Upper lobe of left lung (tissue), 6 donors: Measurements from ENCODE around the gene NOC4L. TPM values are rescaled to one million over a fixed set of nuclear protein-coding genes. Genes with fewer than 3 reads are reported as not detected.

Source experiments
- ATAC-seq, 2 donors: fragments of 200-7000 bp; cut with Tn5 transposase; one replicate each; pipeline ENCODE4 v1.9.1; 2022; ENCODE audit warnings: mild to moderate bottlenecking in 2 of 2, moderate library complexity in 2 of 2; ENCODE audit not compliant: low FRiP score in 2 of 2
- DNase-seq, 2 donors: peaks; one replicate each; pipeline ENCODE4 v3.0.0-alpha.2; 2019 to 2020
- H3K27ac ChIP-seq, 4 donors: fragments of 200-600 bp; sonication (generic); one replicate each; pipeline ENCODE4 v1.5.1; 2016 to 2019
- H3K27me3 ChIP-seq, 4 donors: fragments of 200-600 bp; sonication (generic); one replicate each; pipeline ENCODE4 v1.5.1; 2017 to 2019
- H3K36me3 ChIP-seq, 4 donors: fragments of 200-600 bp; sonication (generic); one replicate each; pipeline ENCODE4 v1.5.1; 2016 to 2019
- H3K4me1 ChIP-seq, 4 donors: fragments of 200-600 bp; sonication (generic); one replicate each; pipeline ENCODE4 v1.5.1; 2018 to 2019
- H3K4me3 ChIP-seq, 4 donors: fragments of 200-600 bp; sonication (generic); one replicate each; pipeline ENCODE4 v1.5.1; 2017 to 2019; ENCODE audit warnings: mild to moderate bottlenecking in 2 of 4, moderate library complexity in 1 of 4
- H3K9me3 ChIP-seq, 4 donors: fragments of 200-600 bp; sonication (generic); one replicate each; pipeline ENCODE4 v1.5.1; 2018 to 2019
- EP300 ChIP-seq, 4 donors: sonication (generic); formaldehyde crosslinking; IDR thresholded peaks; one replicate each; pipeline ENCODE4 v1.5.1; 2017; ENCODE audit warnings: antibody characterized with exemption in 4 of 4, control low read depth in 2 of 4
- POLR2A ChIP-seq, 4 donors: fragments of 450-650 bp; IDR thresholded peaks; one replicate each; pipeline ENCODE4 v1.5.1; 2016 to 2017; ENCODE audit warnings: antibody characterized with exemption in 4 of 4, mild to moderate bottlenecking in 2 of 4
- POLR2AphosphoS5 ChIP-seq, 2 donors: sonication (generic); formaldehyde crosslinking; IDR thresholded peaks; one replicate each; pipeline ENCODE4 v1.5.1; 2017; ENCODE audit warnings: antibody characterized with exemption in 2 of 2
- WGBS, 2 donors: methylation state at CpG; one replicate each; pipeline ENCODE4 v1.1.5; 2017 to 2018; 5-methylcytosine and 5-hydroxymethylcytosine counted together
- total RNA-seq, 6 donors: library from RNA; depleted of rRNA in 4 of 6; stranded (reverse); fragments of >200 nt in 4 of 6; gene quantifications; one replicate each; pipeline versions ENCODE4 v1.1.0 to v1.2.1, GENCODE V29; 2016 to 2021
- TF ChIP-seq, protein P1 (sequence below), 6 experiments: fragments of 450-650 bp in 4 of 6; fragments of 200-600 bp in 2 of 6; sonication (generic) in 2 of 6; IDR thresholded peaks; one replicate each; pipeline ENCODE4 v1.5.1; 2016 to 2019; ENCODE audit warnings: antibody characterized with exemption in 6 of 6
- donor health status: DM: no; HTN: no; CAD: no; lungs with moderate emphysema.
- donor health status: DM: no; HTN: yes; CAD: no; lungs with severe emphysema.

NOC4L gene
- total RNA-seq, 6 donors from 2014 or later = 7.4 to 22.4 (median 19.2) TPM

DNA sequence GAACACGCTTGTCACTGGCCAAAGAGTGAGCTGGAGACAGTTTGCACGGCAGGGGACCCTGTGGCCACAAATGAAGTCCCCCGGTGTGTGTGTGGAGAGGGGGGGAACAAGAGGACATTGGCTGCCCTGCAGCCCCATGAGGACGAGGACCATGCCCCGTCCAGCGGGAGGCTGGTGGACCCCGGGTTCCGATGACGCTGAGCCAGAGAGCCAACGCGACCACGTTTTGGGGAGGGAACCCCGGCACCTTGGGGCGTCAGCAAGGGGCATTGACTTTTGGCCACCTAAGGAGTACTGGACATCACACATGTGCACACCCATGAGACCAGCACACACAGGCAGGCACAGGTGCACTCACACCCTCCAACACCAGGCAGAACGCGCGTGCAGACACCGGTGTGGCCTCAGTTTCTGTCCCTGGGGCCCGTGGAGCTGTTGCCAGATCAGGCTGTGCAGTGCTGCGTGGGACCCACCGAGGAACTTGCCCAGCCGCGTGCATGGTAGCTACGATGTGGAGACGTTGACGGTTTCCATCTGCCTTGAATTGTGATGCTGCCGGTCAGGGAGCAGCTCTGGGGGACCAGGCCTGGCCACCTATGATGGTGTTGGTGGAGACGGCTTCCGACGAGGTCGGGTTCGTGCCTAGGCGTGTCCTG lies 26.5 kb downstream of the NOC4L start:
- Histone ChIP-seq H3K4me1 (no peaks in the 10 kb centered on the region), H3K27me3 (peaks cover 0 to 6% (median 0%) of the 10 kb centered on the region in 4 donors), H3K4me3 (no peak overlapping the region), H3K9me3 (no peaks in the 10 kb centered on the region), H3K36me3 (no peaks in the 10 kb centered on the region), H3K27ac (no peak overlapping the region)
- TF ChIP-seq POLR2A (IDR thresholded peaks at IDR 0.05) (no peak), EP300 (IDR thresholded peaks at IDR 0.05) (no peak)
- DNase-seq (peak in 1 of 2 donors; percentile 65), ATAC-seq (no peak)
- 80 to 85% methylated on average over 2 to 33 of the region's 33 CpGs for WGBS, 2 donors

DNA sequence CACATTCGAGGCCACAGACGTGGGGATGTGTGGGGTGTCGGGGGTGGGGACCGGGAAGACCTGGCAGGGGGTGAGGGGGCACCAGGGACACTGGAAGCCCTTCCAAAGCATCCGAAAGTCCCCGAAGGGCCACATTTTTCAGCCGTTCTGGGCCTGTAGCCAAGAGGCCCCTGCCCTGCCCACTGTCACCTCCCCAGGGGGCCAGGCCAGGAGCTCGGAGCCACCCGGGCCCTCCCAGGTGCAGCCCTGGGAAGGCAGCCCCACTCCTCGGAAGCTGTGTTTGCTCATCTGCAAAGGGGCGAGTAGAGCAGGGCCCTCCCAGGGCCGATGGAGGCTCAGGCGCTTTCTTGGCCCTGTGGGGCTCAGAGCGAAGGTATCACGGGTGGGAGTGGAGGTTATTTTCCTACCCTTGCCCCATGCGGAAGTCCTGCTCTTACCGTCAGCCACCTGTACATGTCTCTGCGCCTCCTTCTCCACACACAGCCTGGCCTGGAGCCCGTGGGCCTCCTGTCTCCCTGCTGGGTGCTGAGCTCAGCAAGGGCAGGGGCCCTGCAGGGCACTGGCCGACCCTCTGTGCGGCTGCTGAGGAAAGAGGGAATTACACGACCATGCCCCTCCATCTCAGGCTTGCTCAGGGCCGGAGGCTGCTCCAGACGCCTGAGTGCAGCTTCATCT lies 27.2 kb downstream of the NOC4L start:
- H3K36me3 ChIP-seq = no peaks in the 10 kb centered on the region
- no peak overlapping the region for H3K27ac ChIP-seq
- DNase-seq = peak in 1 of 2 donors; percentile 72
- no peaks in the 10 kb centered on the region for H3K4me1 ChIP-seq
- ATAC-seq = no peak
- no peak overlapping the region for H3K4me3 ChIP-seq
- WGBS, 2 donors = 59 to 70% methylated on average over 8 to 20 of the region's 24 CpGs
- H3K9me3 ChIP-seq = no peaks in the 10 kb centered on the region
- peaks cover 0 to 6% (median 0%) of the 10 kb centered on the region in 4 donors for H3K27me3 ChIP-seq
- TF ChIP-seq, protein P1, sequence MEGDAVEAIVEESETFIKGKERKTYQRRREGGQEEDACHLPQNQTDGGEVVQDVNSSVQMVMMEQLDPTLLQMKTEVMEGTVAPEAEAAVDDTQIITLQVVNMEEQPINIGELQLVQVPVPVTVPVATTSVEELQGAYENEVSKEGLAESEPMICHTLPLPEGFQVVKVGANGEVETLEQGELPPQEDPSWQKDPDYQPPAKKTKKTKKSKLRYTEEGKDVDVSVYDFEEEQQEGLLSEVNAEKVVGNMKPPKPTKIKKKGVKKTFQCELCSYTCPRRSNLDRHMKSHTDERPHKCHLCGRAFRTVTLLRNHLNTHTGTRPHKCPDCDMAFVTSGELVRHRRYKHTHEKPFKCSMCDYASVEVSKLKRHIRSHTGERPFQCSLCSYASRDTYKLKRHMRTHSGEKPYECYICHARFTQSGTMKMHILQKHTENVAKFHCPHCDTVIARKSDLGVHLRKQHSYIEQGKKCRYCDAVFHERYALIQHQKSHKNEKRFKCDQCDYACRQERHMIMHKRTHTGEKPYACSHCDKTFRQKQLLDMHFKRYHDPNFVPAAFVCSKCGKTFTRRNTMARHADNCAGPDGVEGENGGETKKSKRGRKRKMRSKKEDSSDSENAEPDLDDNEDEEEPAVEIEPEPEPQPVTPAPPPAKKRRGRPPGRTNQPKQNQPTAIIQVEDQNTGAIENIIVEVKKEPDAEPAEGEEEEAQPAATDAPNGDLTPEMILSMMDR (IDR thresholded peaks at IDR 0.05) = no peak
- TF ChIP-seq EP300 (IDR thresholded peaks at IDR 0.05) (no peak), POLR2A (IDR thresholded peaks at IDR 0.05) (no peak), POLR2AphosphoS5 (IDR thresholded peaks at IDR 0.05) (no peak)

GRCh38 chr12:132171968-132172521 lies 27.8 kb downstream of the NOC4L start:
- no peaks in the 10 kb centered on the region for H3K9me3 ChIP-seq
- TF ChIP-seq POLR2A (IDR thresholded peaks at IDR 0.05) (no peak), EP300 (IDR thresholded peaks at IDR 0.05) (no peak), POLR2AphosphoS5 (IDR thresholded peaks at IDR 0.05) (no peak)
- TF ChIP-seq, protein P1 (IDR thresholded peaks at IDR 0.05) = no peak
- H3K4me3 ChIP-seq = no peak overlapping the region
- DNase-seq (peak in 1 of 2 donors; percentile 52), ATAC-seq (no peak)
- H3K4me1 ChIP-seq = no peaks in the 10 kb centered on the region
- no peaks in the 10 kb centered on the region for H3K36me3 ChIP-seq
- 87 to 89% methylated on average over 16 to 28 of the region's 28 CpGs for WGBS, 2 donors
- H3K27ac ChIP-seq = no peak overlapping the region
- peaks cover 0 to 6% (median 0%) of the 10 kb centered on the region in 4 donors for H3K27me3 ChIP-seq

GRCh38 chr12:132172619-132173018 lies 28.4 kb downstream of the NOC4L start:
- DNase-seq (peak in 1 of 2 donors; percentile 70), ATAC-seq (no peak)
- Histone ChIP-seq H3K4me1 (no peaks in the 10 kb centered on the region), H3K9me3 (no peaks in the 10 kb centered on the region), H3K27ac (no peak overlapping the region), H3K27me3 (peaks cover 0 to 6% (median 0%) of the 10 kb centered on the region in 4 donors), H3K36me3 (no peaks in the 10 kb centered on the region), H3K4me3 (no peak overlapping the region)
- WGBS, 2 donors = 50 to 67% methylated on average over 6 to 15 of the region's 15 CpGs
- TF ChIP-seq POLR2AphosphoS5 (IDR thresholded peaks at IDR 0.05) (no peak), POLR2A (IDR thresholded peaks at IDR 0.05) (no peak), EP300 (IDR thresholded peaks at IDR 0.05) (no peak)
- TF ChIP-seq, protein P1 (IDR thresholded peaks at IDR 0.05) = no peak
